GM12878 (cell line): ENCODE measurements around the gene PRG2. TPM values are rescaled to one million over a fixed set of nuclear protein-coding genes. Genes with fewer than 3 reads are reported as not detected.

Source experiments
- ATAC-seq: fragments of 200-7000 bp; cut with Tn5 transposase; 3 replicates; pipeline ENCODE4 v1.9.1; 2020; ENCODE audit warnings: mild to moderate bottlenecking, moderate library complexity
- BruUV-seq: library from RNA; stranded (reverse); fragments of 400-500 nt; replicated peaks from 2 replicates; lab custom pipeline; 2021; lab: Mats Ljungman, UMichigan
- CTCF ChIA-PET: fragments of 300-600 bp; sonication (Branson Sonifier 250); formaldehyde crosslinking; extraction: SDS; loops from one replicate; lab custom pipeline; 2021; ENCODE audit warnings: inconsistent platforms; lab: Yijun Ruan, JAX
- POLR2A ChIA-PET: fragments of 350-600 bp; formaldehyde crosslinking; extraction: SDS; loops from one replicate; lab custom pipeline; 2021; ENCODE audit warnings: inconsistent platforms; lab: Charles Lee
- RAD21 ChIA-PET: fragments of 300-600 bp; sonication (Branson Sonifier 250); formaldehyde crosslinking; loops from one replicate; lab custom pipeline; 2023; ENCODE audit warnings: antibody characterized with exemption; ENCODE audit not compliant: unreplicated experiment; lab: Charles Lee
- SMC1A ChIA-PET: fragments of 300-600 bp; sonication (Branson Sonifier 250); formaldehyde crosslinking; loops from one replicate; lab custom pipeline; 2023; ENCODE audit not compliant: unreplicated experiment, uncharacterized antibody; lab: Charles Lee
- DNase-seq: peaks from one replicate; pipeline ENCODE4 v3.0.0-alpha.2; 2011; ENCODE audit warnings: low read depth, low spot score
- FAIRE-seq: peaks from 3 replicates; lab custom pipeline; 2011; peaks lifted over from hg19 to GRCh38; lab: Jason Lieb, UNC
- H2AFZ ChIP-seq: 2 replicates; pipeline ENCODE4 v1.6.0; 2011; ENCODE audit warnings: low read depth, low read length, control low read depth; ENCODE audit not compliant: control insufficient read depth
- H3K27ac ChIP-seq: 2 replicates; pipeline ENCODE4 v1.5.1; 2011; ENCODE audit warnings: control low read depth; ENCODE audit not compliant: control insufficient read depth, insufficient read depth
- H3K27me3 ChIP-seq, 2 experiments: replicated peaks in 1 of 2; 2 replicates each; pipeline versions ENCODE4 v1.6.0 to v1.6.1; 2011; ENCODE audit warnings: low read length in 1 of 2; ENCODE audit not compliant: control insufficient read depth in 2 of 2, insufficient read depth in 2 of 2
- H3K36me3 ChIP-seq, 2 experiments: 2 replicates each; pipeline ENCODE4 v1.5.1; 2011; ENCODE audit warnings: low read length in 1 of 2; ENCODE audit not compliant: control insufficient read depth in 2 of 2, insufficient read depth in 2 of 2
- H3K4me1 ChIP-seq: 2 replicates; pipeline ENCODE4 v1.6.1; 2011; ENCODE audit warnings: mild to moderate bottlenecking, low read length, moderate library complexity, mixed read lengths; ENCODE audit not compliant: control insufficient read depth, insufficient read depth
- H3K4me2 ChIP-seq: 2 replicates; pipeline ENCODE4 v1.6.0; 2011; ENCODE audit warnings: control low read depth; ENCODE audit not compliant: control insufficient read depth, insufficient read depth
- H3K4me3 ChIP-seq: fragments of 200-600 bp; sonication (generic); 2 replicates; pipeline ENCODE4 v1.5.1; 2016
- H3K79me2 ChIP-seq: 2 replicates; pipeline ENCODE4 v1.6.0; 2011; ENCODE audit warnings: low read length; ENCODE audit not compliant: control insufficient read depth, insufficient read depth
- H3K9ac ChIP-seq: 2 replicates; pipeline ENCODE4 v1.8.0; 2011; ENCODE audit warnings: low read length, control low read depth, mixed read lengths; ENCODE audit not compliant: control insufficient read depth, insufficient read depth
- H3K9me3 ChIP-seq: replicated peaks from 3 replicates; pipeline ENCODE4 v1.5.1; 2011; ENCODE audit warnings: mild to moderate bottlenecking, low read length; ENCODE audit not compliant: control insufficient read depth, insufficient read depth
- H4K20me1 ChIP-seq: 2 replicates; pipeline ENCODE4 v1.6.0; 2011; ENCODE audit not compliant: control insufficient read depth, insufficient read depth
- HCFC1 ChIP-seq: fragments of 150-350 bp; IDR thresholded peaks from 2 replicates; pipeline ENCODE4 v1.6.1; 2014; ENCODE audit warnings: low read length
- IRF5 ChIP-seq: fragments of 450-650 bp; IDR thresholded peaks from 2 replicates; pipeline ENCODE4 v1.6.1; 2017; ENCODE audit warnings: borderline replicate concordance
- NRF1 ChIP-seq: conservative IDR thresholded peaks from 2 replicates; pipeline ENCODE4 v1.6.1; 2011; ENCODE audit warnings: mild to moderate bottlenecking, low read depth, low read length, improper control_type of control experiment
- WGBS: methylation state at CpG from one replicate; pipeline ENCODE4 v1.1.6; 2016; ENCODE audit warnings: low lambda C conversion rate; ENCODE audit not compliant: insufficient replicate concordance, insufficient coverage; ENCODE audit errors: missing lambda C conversion rate; 5-methylcytosine and 5-hydroxymethylcytosine counted together
- in situ Hi-C: fragments of 300-500 bp; cut with MboI; formaldehyde crosslinking; loops from 9 replicates; pipeline ENCODE4 v1.14.3; 2018; ENCODE audit warnings: mixed read lengths
- intact Hi-C: fragments of 100-400 bp; cut with micrococcal nuclease; formaldehyde crosslinking; loops from one replicate; pipeline ENCODE4 v1.14.2; 2022; ENCODE audit not compliant: unreplicated experiment
- polyA plus RNA-seq, 11 experiments: library from polyadenylated mRNA; depleted of rRNA in 4 of 11; unstranded in 6 of 11; stranded (reverse) in 5 of 11; fragments of >200 nt; fragmentation: Nextera tagmentation in 4 of 11; fragmentation: Illumina TruSeq in 1 of 11; extraction: Ambion mirVana in 4 of 11; extraction: Trizol in 1 of 11; gene quantifications; 1 replicate in 1 of 11; 2 replicates in 10 of 11; pipeline versions ENCODE4 v1.2.1 to v1.2.3, GENCODE V29; 2011 to 2016; ENCODE audit warnings: inconsistent platforms in 2 of 11, missing spikeins in 2 of 11, low read depth in 1 of 11
- total RNA-seq, 4 experiments: library from RNA; depleted of rRNA in 3 of 4; stranded (reverse); fragments of >200 nt in 3 of 4; fragmentation: Illumina TruSeq in 1 of 4; extraction: Trizol in 1 of 4; gene quantifications; 2 replicates each; pipeline versions ENCODE4 v1.2.1 to v1.2.3, GENCODE V29; 2013 to 2021
- TF ChIP-seq, protein P1 (sequence below): fragments of 450-650 bp; IDR thresholded peaks from 2 replicates; pipeline ENCODE4 v1.6.1; 2017; ENCODE audit warnings: mild to moderate bottlenecking

The PRG2 gene
- total and polyA plus RNA-seq, 10 of the 15 experiments (the other 5 are each of a cell fraction or from before 2014, with no cell fraction given), result 0.10 to 1.7 (median 0.56) TPM; not detected in 2

DNA sequence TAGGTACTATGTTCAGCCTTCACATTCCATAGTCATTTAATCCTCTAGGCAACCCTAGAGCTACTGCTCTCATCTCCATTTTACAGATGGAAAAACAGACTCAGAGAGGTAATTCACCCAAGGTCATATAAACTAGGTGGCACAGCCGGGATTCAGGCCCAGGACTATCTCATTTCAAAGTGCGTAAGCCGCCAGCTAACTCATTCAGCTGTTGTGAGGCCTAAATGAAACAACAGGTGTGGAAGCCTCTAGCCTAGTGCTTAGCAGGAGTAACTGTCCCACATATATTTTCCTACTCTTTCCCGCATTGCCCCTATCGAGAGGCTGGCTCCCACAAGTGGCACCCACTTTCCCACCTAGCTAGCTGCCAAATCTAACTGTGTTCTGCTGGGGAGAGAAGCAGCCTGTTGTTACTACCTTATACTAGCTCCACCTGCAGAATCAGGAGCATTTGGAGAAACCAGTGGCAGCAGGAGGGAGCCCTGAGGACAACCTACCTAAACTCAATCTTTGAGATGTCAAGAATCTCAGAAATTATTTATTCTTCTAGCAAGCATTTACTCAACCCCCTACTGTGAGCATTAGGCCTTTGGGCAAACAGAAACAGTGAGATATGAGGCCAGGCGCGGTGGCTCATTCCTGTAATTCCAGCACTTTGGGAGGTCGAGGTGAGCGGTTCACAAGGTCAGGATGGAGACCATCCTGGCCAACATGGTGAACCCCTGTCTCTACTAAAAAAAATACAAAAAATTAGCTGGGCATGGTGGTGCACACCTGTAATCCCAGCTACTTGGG, 30.4 kb downstream of the PRG2 start:
- no peak for ATAC-seq
- ChIA-PET RAD21 (interaction anchor here (1.8 kb wide), 1 partner anchor 14 kb away, joined by 5 read pairs; no protein-coding TSS in a partner anchor), CTCF (interaction anchor here (0.9 to 1.9 kb wide), 8 partner anchors 10 to 284 kb away, joined by 3 to 7 read pairs (median 4); no protein-coding TSS in a partner anchor), SMC1A (interaction anchor here (1.1 kb wide), 1 partner anchor 13 kb away, joined by 3 read pairs; no protein-coding TSS in a partner anchor), POLR2A (no interaction called here)
- H3K4me3 ChIP-seq, result no peak overlapping the region
- no peaks in the 10 kb centered on the region for H3K4me1 ChIP-seq
- H4K20me1 ChIP-seq, result no peaks in the 10 kb centered on the region
- no peaks in the 10 kb centered on the region for H3K36me3 ChIP-seq
- H3K79me2 ChIP-seq, result no peaks in the 10 kb centered on the region
- 73% methylated on average over 9 of the region's 9 CpGs for WGBS
- no peak overlapping the region for H2AFZ ChIP-seq
- in situ Hi-C loops (no loop called here), intact Hi-C loops (no loop called here)
- DNase-seq, result no peak
- no peaks in the 10 kb centered on the region for H3K9me3 ChIP-seq
- peaks cover 0 to 3% of the 10 kb centered on the region in 2 experiments; a peak in 2 of 4 replicates for H3K27me3 ChIP-seq
- TF ChIP-seq, protein P1, sequence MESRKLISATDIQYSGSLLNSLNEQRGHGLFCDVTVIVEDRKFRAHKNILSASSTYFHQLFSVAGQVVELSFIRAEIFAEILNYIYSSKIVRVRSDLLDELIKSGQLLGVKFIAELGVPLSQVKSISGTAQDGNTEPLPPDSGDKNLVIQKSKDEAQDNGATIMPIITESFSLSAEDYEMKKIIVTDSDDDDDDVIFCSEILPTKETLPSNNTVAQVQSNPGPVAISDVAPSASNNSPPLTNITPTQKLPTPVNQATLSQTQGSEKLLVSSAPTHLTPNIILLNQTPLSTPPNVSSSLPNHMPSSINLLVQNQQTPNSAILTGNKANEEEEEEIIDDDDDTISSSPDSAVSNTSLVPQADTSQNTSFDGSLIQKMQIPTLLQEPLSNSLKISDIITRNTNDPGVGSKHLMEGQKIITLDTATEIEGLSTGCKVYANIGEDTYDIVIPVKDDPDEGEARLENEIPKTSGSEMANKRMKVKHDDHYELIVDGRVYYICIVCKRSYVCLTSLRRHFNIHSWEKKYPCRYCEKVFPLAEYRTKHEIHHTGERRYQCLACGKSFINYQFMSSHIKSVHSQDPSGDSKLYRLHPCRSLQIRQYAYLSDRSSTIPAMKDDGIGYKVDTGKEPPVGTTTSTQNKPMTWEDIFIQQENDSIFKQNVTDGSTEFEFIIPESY, result no peak
- no peak for TF ChIP-seq IRF5
- no peak for TF ChIP-seq HCFC1
- TF ChIP-seq NRF1, result no peak
- no peak overlapping the region for H3K4me2 ChIP-seq
- H3K27ac ChIP-seq, result no peak overlapping the region
- FAIRE-seq, result no peak
- no TSS peak for BruUV-seq
- H3K9ac ChIP-seq, result no peak overlapping the region
